ENCODE measurements around the gene MRPS22. TPM values are rescaled to one million over a fixed set of nuclear protein-coding genes. Genes with fewer than 3 reads are reported as not detected.
"Not testable (repeated sequence)": the region's sequence is repeated elsewhere in the genome, so short reads cannot be mapped to it uniquely, and the experiment has no call there.

MRPS22 gene
- total and polyA plus RNA-seq, 7 donors: 39.2 to 78.4 (median 53.6) TPM

GRCh38 chr3:139327861-139328260 is 16.0 kb upstream of the MRPS22 start:
- intact Hi-C loops (cut with DNase I): no loop called here
- DNase-seq: no peak
- TF ChIP-seq POLR2A (IDR thresholded peaks at IDR 0.05) (no peak), POLR2AphosphoS5 (IDR thresholded peaks at IDR 0.05) (no peak), EP300 (IDR thresholded peaks at IDR 0.05) (no peak), CTCF (IDR thresholded peaks at IDR 0.05) (no peak)
- Histone ChIP-seq H3K27me3 (peaks cover 0 to 16% (median 0%) of the 10 kb centered on the region in 3 donors), H3K36me3 (no peaks in the 10 kb centered on the region), H3K27ac (no peak overlapping the region), H3K4me3 (no peak overlapping the region), H3K4me1 (peaks cover 0 to 9% (median 0%) of the 10 kb centered on the region in 4 donors), H3K9me3 (no peaks in the 10 kb centered on the region)
- 60 to 79% methylated on average over 8 of the region's 8 CpGs for WGBS, 2 donors

GRCh38 chr3:139328356-139328755 is 15.5 kb upstream of the MRPS22 start:
- no peak overlapping the region for H3K27ac ChIP-seq
- intact Hi-C loops (cut with DNase I): no loop called here
- WGBS, 2 donors: 92 to 93% methylated on average over 4 of the region's 4 CpGs

GRCh38 chr3:139329364-139329850 is 14.4 kb upstream of the MRPS22 start:
- Histone ChIP-seq H3K27me3 (peaks cover 0 to 16% (median 0%) of the 10 kb centered on the region in 3 donors), H3K36me3 (no peaks in the 10 kb centered on the region), H3K27ac (no peak overlapping the region), H3K4me3 (peak overlapping the region in 2 of 4 donors; percentile 1 to 11), H3K4me1 (peaks cover 0 to 9% (median 0%) of the 10 kb centered on the region in 4 donors), H3K9me3 (no peaks in the 10 kb centered on the region)
- intact Hi-C loops (cut with DNase I): loop anchor here (1.0 kb wide), 1 partner anchor 393 kb away; no protein-coding TSS in a partner anchor
- TF ChIP-seq EP300 (IDR thresholded peaks at IDR 0.05) (no peak), CTCF (IDR thresholded peaks at IDR 0.05) (peak; percentile 61 to 99 (median 86))
- WGBS, 2 donors: 8 to 11% methylated on average over 25 of the region's 25 CpGs
- peak; percentile 84 for DNase-seq

More at GRCh38 chr3:139328356-139328755, 15.5 kb upstream of the MRPS22 start:
- Histone ChIP-seq H3K4me1 (peaks cover 0 to 9% (median 0%) of the 10 kb centered on the region in 4 donors), H3K9me3 (no peaks in the 10 kb centered on the region), H3K27me3 (peaks cover 0 to 16% (median 0%) of the 10 kb centered on the region in 3 donors), H3K4me3 (no peak overlapping the region), H3K36me3 (no peaks in the 10 kb centered on the region)
- DNase-seq: no peak
- TF ChIP-seq EP300 (IDR thresholded peaks at IDR 0.05): no peak
- TF ChIP-seq POLR2AphosphoS5 (IDR thresholded peaks at IDR 0.05): no peak
- no peak for TF ChIP-seq CTCF (IDR thresholded peaks at IDR 0.05)
- TF ChIP-seq POLR2A (IDR thresholded peaks at IDR 0.05): no peak

- intact Hi-C loops (cut with DNase I): no loop called here
- H3K36me3 ChIP-seq: no peaks in the 10 kb centered on the region
- H3K9me3 ChIP-seq: no peaks in the 10 kb centered on the region
- DNase-seq: no peak
- H3K4me3 ChIP-seq: no peak overlapping the region
- TF ChIP-seq POLR2AphosphoS5 (IDR thresholded peaks at IDR 0.05) (no peak), POLR2A (IDR thresholded peaks at IDR 0.05) (no peak), CTCF (IDR thresholded peaks at IDR 0.05) (no peak), EP300 (IDR thresholded peaks at IDR 0.05) (no peak)
- peaks cover 0 to 9% (median 0%) of the 10 kb centered on the region in 4 donors for H3K4me1 ChIP-seq
- H3K27ac ChIP-seq: no peak overlapping the region
- H3K27me3 ChIP-seq: peaks cover 0 to 16% (median 0%) of the 10 kb centered on the region in 3 donors
- 78 to 82% methylated on average over 2 of the region's 2 CpGs for WGBS, 2 donors
Measured at GRCh38 chr3:139332092-139332491, 11.7 kb upstream of the MRPS22 start.

GRCh38 chr3:139334675-139335074 is 9.1 kb upstream of the MRPS22 start:
- H3K27me3 ChIP-seq: peaks cover 0 to 16% (median 0%) of the 10 kb centered on the region in 3 donors
- 38 to 62% methylated on average over 1 of the region's 1 CpG for WGBS, 2 donors
- intact Hi-C loops (cut with DNase I); DNase-seq; H3K4me1 ChIP-seq; H3K36me3 ChIP-seq; H3K27ac ChIP-seq; H3K4me3 ChIP-seq; H3K9me3 ChIP-seq: not testable (repeated sequence)

Measured in sigmoid colon (tissue), 7 donors.